GM20000 (cell line): ENCODE results near the gene MRPL42.

ENCODE experiments used
- DNase-seq: peaks from one replicate; pipeline ENCODE4 v3.0.0; 2012; ENCODE audit warnings: low spot score
- CTCF ChIP-seq: IDR thresholded peaks from 2 replicates; pipeline ENCODE4 v1.5.1; 2012; ENCODE audit warnings: mild to moderate bottlenecking, control low read depth; ENCODE audit errors: extremely low read depth, missing control alignments

Gene MRPL42

GRCh38 chr12:93521225-93522080 is 54.1 kb downstream of the MRPL42 start:
- no peak for TF ChIP-seq CTCF
- DNase-seq = no peak

DNA sequence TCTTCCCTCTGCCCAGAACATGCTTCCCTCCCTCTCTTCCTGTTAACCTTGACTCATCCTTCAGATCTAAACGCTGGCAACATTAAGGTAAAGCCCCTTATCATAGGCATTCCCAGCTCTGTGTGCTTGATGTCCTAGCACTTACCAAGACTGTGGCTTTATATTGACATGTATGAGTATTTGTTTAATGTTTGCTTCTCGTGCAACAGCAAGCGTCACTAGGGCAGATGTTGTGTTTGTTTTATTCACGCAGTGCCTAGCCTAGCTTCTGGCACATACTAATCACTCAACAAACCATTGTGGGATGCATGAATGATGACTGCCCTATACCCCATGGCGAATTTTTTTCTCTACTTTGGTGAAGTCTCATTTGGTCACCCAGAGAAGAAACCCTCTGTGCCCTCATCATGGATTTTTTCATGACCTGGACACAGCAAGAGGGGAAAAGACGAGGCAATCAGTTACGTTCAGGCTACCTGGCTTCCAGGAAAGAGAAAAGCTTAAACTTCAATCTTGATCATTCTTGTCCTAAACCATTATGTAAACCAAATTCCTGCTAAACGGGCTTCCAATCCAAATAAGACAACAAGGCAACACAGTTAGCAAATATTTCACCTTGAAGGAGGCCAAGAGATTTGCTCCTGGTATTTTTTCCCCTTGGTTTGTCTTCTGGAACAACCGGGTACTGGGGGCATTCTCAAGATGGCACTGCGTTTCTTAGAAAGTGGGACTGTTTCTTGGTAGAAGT is 57.2 kb downstream of the MRPL42 start:
- no peak for DNase-seq
- TF ChIP-seq CTCF = no peak

DNA sequence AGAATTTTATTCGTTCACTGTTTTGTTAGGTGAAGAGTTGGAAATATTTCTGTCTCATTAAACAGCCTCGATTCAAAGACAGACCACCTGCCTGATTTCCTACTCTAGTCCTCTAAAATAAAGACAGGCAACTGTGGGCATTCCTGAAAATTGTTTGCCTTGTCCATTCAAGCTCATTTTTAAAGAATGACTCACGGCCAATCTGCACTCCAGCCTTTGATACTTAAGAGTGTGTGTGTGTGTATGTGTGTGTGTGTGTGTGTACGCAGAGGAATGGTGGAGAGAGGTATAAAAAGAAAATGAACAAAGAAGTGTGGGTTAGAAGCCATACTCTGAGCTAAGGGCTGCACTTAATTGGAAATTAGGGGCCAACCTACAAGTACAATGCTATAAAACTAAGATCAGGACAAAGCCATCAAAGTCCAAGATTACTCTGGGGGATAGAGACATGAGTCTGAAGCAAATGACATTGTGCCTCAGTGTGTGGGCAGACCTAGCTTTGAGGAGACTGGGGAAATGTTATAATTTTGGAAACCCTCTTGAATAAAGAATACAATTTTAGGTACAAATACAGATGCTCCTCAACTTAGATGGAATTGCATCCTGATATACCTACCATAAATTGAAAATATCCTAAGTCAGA is 59.6 kb downstream of the MRPL42 start:
- no peak for DNase-seq
- no peak for TF ChIP-seq CTCF

DNA sequence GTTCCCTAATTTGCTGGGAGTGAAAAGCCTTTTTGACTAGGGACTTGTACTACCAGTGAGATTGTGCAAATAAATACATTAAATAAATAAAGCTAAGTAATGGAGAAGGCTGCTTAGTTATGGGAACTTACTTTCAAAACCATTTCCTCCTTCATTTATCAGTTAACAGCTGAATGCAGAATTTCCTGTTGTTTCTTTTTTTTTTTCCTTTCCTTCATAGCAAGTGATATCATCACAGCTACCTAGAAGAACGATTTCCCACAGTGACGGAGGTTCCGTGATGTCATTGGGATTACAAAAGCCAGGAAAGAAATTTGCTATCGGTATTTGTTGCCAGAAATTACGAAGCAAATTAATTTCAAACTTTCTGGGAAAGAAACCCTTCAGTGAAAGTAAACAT is 63.0 kb downstream of the MRPL42 start:
- no peak for DNase-seq
- no peak for TF ChIP-seq CTCF

DNA sequence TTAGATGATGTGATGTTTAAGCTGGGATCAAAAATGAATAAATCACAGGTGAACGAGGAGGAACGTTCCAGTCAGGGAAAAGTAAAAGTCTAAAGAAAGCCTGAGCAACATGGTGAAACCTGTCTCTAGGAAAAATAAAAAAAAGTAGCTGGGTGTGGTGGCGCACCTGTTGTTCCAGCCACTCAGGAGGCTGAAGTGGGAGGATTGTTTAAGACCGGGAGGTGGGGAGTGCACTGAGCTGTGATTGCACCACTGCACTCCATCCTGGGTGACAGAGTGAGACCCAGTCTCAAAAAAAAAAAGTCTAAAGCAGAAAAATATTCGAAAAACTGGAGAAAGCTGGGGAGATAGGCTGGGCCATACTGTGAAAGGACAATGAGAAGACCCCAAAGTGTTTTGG is 66.0 kb downstream of the MRPL42 start:
- no peak for TF ChIP-seq CTCF
- DNase-seq = no peak

DNA sequence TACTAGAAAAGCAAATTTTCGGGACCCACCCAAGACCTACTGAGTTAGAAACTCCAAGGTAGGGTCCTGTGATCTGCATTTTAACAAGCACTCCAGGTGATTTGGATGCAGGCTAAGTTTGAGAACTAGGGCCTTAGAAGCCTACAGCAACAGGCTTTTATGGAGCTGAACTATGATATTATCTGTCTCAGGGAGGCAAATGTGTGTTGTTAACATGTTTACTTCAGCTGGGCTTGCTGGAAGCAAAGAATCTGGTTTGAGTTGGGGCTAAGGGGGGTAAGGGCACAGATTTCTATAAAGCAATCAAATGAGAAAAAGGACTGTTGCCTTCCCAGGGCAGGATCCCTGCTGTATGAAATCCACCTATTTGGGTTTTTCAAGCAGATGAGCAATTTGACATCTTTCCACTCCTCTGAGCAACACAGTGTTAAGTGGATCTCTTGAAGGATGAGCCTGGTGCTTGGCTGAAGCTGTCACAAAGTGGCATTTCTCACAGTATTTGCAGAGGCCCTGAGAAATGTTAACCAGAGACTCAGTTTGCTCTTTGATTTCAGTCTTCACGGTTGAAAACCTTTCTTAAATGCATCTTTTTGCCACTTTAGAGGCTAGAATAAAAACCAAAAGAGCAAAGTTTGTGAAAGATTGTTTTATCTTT is 68.9 kb downstream of the MRPL42 start:
- DNase-seq = no peak
- TF ChIP-seq CTCF = no peak
